MM.1S (cell line): ENCODE results near the gene CFAP61.

Experiments
- DNase-seq: peaks from one replicate; pipeline ENCODE4 v3.0.0-alpha.2; 2015
- H2AFZ ChIP-seq: fragments of 300-600 bp; sonication (generic); 2 replicates; pipeline ENCODE4 v1.6.0; 2016; ENCODE audit warnings: antibody characterized with exemption, low read length
- H3F3A ChIP-seq: fragments of 300-600 bp; sonication (generic); 2 replicates; pipeline ENCODE4 v1.6.1; 2016; ENCODE audit warnings: mild to moderate bottlenecking, antibody characterized with exemption, low read length, moderate library complexity, mixed read lengths; ENCODE audit not compliant: insufficient read depth
- H3K27ac ChIP-seq: fragments of 300-600 bp; sonication (generic); 2 replicates; pipeline ENCODE4 v1.5.1; 2016; ENCODE audit warnings: mild to moderate bottlenecking, low read length
- H3K27me3 ChIP-seq: fragments of 300-600 bp; sonication (generic); replicated peaks from 2 replicates; pipeline ENCODE4 v1.6.0; 2016; ENCODE audit warnings: low read length; ENCODE audit not compliant: insufficient read depth
- H3K36me3 ChIP-seq: fragments of 300-600 bp; sonication (generic); replicated peaks from 2 replicates; pipeline ENCODE4 v1.6.1; 2016; ENCODE audit warnings: mild to moderate bottlenecking, low read length, mixed read lengths; ENCODE audit not compliant: insufficient read depth
- H3K4me1 ChIP-seq: fragments of 300-600 bp; sonication (generic); 2 replicates; pipeline ENCODE4 v1.6.1; 2016; ENCODE audit warnings: low read length, mixed read lengths
- H3K4me2 ChIP-seq: fragments of 300-600 bp; sonication (generic); 2 replicates; pipeline ENCODE4 v1.6.0; 2016; ENCODE audit warnings: low read depth, low read length
- H3K4me3 ChIP-seq: fragments of 300-600 bp; sonication (generic); 2 replicates; pipeline ENCODE4 v1.5.1; 2016; ENCODE audit warnings: low read length, mixed read lengths
- H3K79me2 ChIP-seq: fragments of 300-600 bp; sonication (generic); 2 replicates; pipeline ENCODE4 v1.6.1; 2016; ENCODE audit warnings: mixed run types, low read length, mixed read lengths
- H3K9ac ChIP-seq: fragments of 300-600 bp; sonication (generic); 2 replicates; pipeline ENCODE4 v1.6.1; 2016; ENCODE audit warnings: low read length, mixed read lengths
- H3K9me2 ChIP-seq: fragments of 300-600 bp; sonication (generic); replicated peaks from 2 replicates; pipeline ENCODE4 v1.6.1; 2016; ENCODE audit warnings: mild to moderate bottlenecking, low read length, mixed read lengths; ENCODE audit not compliant: insufficient read depth
- H3K9me3 ChIP-seq: fragments of 300-600 bp; sonication (generic); replicated peaks from 2 replicates; pipeline ENCODE4 v1.6.1; 2016; ENCODE audit warnings: mild to moderate bottlenecking, low read length, mixed read lengths; ENCODE audit not compliant: insufficient read depth
- H4K20me1 ChIP-seq: fragments of 300-600 bp; sonication (generic); 2 replicates; pipeline ENCODE4 v1.6.1; 2016; ENCODE audit warnings: mild to moderate bottlenecking, low read length, moderate library complexity, mixed read lengths; ENCODE audit not compliant: insufficient read depth
- CTCF ChIP-seq: fragments of 300-600 bp; sonication (generic); IDR thresholded peaks from 2 replicates; pipeline ENCODE4 v1.5.1; 2016; ENCODE audit warnings: antibody characterized with exemption, low read length, mixed read lengths
- EZH2 ChIP-seq: fragments of 300-600 bp; sonication (generic); optimal IDR thresholded peaks from 2 replicates; pipeline ENCODE3; 2017; ENCODE audit warnings: low read depth, mild to moderate bottlenecking, antibody characterized with exemption, low read length, mixed read lengths
- EZH2phosphoT487 ChIP-seq: fragments of 300-600 bp; sonication (generic); IDR thresholded peaks from 2 replicates; pipeline ENCODE4 v1.6.1; 2018; ENCODE audit warnings: antibody characterized with exemption, low read length

The CFAP61 gene

GRCh38 chr20:20173254-20173653 is 120.9 kb downstream of the CFAP61 start:
- no peak for DNase-seq
- Histone ChIP-seq H3F3A (no peaks in the 10 kb centered on the region), H3K9me3 (no peaks in the 10 kb centered on the region), H3K4me1 (no peaks in the 10 kb centered on the region), H3K4me2 (no peak overlapping the region), H3K4me3 (no peak overlapping the region), H3K27ac (no peak overlapping the region), H3K9me2 (no peaks in the 10 kb centered on the region), H4K20me1 (no peaks in the 10 kb centered on the region), H3K36me3 (no peaks in the 10 kb centered on the region), H3K79me2 (no peaks in the 10 kb centered on the region), H3K27me3 (no peaks in the 10 kb centered on the region), H2AFZ (no peak overlapping the region), H3K9ac (no peak overlapping the region)
- no peak for TF ChIP-seq EZH2
- TF ChIP-seq CTCF, result no peak
- no peak for TF ChIP-seq EZH2phosphoT487

- Histone ChIP-seq H3K9me3 (no peaks in the 10 kb centered on the region), H3K9ac (no peak overlapping the region), H2AFZ (no peak overlapping the region), H4K20me1 (no peaks in the 10 kb centered on the region), H3F3A (no peaks in the 10 kb centered on the region), H3K4me1 (no peaks in the 10 kb centered on the region), H3K27me3 (no peaks in the 10 kb centered on the region), H3K4me3 (no peak overlapping the region), H3K36me3 (no peaks in the 10 kb centered on the region), H3K27ac (no peak overlapping the region), H3K4me2 (no peak overlapping the region), H3K79me2 (no peaks in the 10 kb centered on the region), H3K9me2 (no peaks in the 10 kb centered on the region)
- TF ChIP-seq EZH2 (no peak), EZH2phosphoT487 (no peak), CTCF (no peak)
- no peak for DNase-seq
Observed at GRCh38 chr20:20174089-20174835, 121.9 kb downstream of the CFAP61 start.

GRCh38 chr20:20181322-20181721 is 129.0 kb downstream of the CFAP61 start:
- Histone ChIP-seq H3K9ac (no peak overlapping the region), H3F3A (no peaks in the 10 kb centered on the region), H3K4me3 (no peak overlapping the region), H3K9me3 (no peaks in the 10 kb centered on the region), H3K9me2 (no peaks in the 10 kb centered on the region), H3K4me2 (no peak overlapping the region), H2AFZ (no peak overlapping the region), H3K4me1 (no peaks in the 10 kb centered on the region), H4K20me1 (no peaks in the 10 kb centered on the region), H3K36me3 (no peaks in the 10 kb centered on the region), H3K27ac (no peak overlapping the region), H3K27me3 (no peaks in the 10 kb centered on the region), H3K79me2 (no peaks in the 10 kb centered on the region)
- no peak for DNase-seq
- TF ChIP-seq CTCF (no peak), EZH2phosphoT487 (no peak), EZH2 (no peak)
